Left ventricle myocardium inferior (tissue), 1 donor: ENCODE results near the gene VWA7. TPM values are rescaled to one million over a fixed set of nuclear protein-coding genes. Genes with fewer than 3 reads are reported as not detected.
"Not testable (repeated sequence)": the region's sequence is repeated elsewhere in the genome, so short reads cannot be mapped to it uniquely, and the experiment has no call there.

Experiments
- DNase-seq: peaks from one replicate; pipeline ENCODE4 v3.0.0-alpha.2; 2020
- H3K27ac ChIP-seq: fragments of 200-600 bp; replicated peaks from 2 replicates; pipeline ENCODE4 v1.8.0; 2021
- H3K27me3 ChIP-seq: fragments of 200-600 bp; 2 replicates; pipeline ENCODE4 v1.8.0; 2021; ENCODE audit warnings: low read depth
- H3K36me3 ChIP-seq: fragments of 200-600 bp; 2 replicates; pipeline ENCODE4 v1.8.0; 2021
- H3K4me1 ChIP-seq: fragments of 200-600 bp; 2 replicates; pipeline ENCODE4 v1.8.0; 2021
- H3K4me3 ChIP-seq: fragments of 200-600 bp; 2 replicates; pipeline ENCODE4 v1.8.0; 2021; ENCODE audit warnings: mild to moderate bottlenecking, moderate library complexity
- H3K9me3 ChIP-seq: fragments of 200-600 bp; replicated peaks from 2 replicates; pipeline ENCODE4 v1.8.0; 2021
- intact Hi-C: fragments of 100-400 bp; cut with micrococcal nuclease; formaldehyde crosslinking; loops from one replicate; pipeline ENCODE4 v1.11.0; 2022
- total RNA-seq: library from RNA; stranded (reverse); fragmentation: NEBNext Ultra II Directional; extraction: Animal tissue kit (Norgen Biotek cat#: 25700); gene quantifications from one replicate; pipeline ENCODE4 v1.2.1, GENCODE V29; 2021
- TF ChIP-seq, protein P1 (sequence below): fragments of 200-600 bp; IDR thresholded peaks from 2 replicates; pipeline ENCODE4 v1.8.0; 2021; ENCODE audit warnings: antibody characterized with exemption, mild to moderate bottlenecking, borderline replicate concordance
- donor health status: DM: no; HTN: yes; CAD: no; lungs with severe emphysema.

The VWA7 gene
- total RNA-seq, 1 donor from 2014 or later = 14.7 TPM

DNA sequence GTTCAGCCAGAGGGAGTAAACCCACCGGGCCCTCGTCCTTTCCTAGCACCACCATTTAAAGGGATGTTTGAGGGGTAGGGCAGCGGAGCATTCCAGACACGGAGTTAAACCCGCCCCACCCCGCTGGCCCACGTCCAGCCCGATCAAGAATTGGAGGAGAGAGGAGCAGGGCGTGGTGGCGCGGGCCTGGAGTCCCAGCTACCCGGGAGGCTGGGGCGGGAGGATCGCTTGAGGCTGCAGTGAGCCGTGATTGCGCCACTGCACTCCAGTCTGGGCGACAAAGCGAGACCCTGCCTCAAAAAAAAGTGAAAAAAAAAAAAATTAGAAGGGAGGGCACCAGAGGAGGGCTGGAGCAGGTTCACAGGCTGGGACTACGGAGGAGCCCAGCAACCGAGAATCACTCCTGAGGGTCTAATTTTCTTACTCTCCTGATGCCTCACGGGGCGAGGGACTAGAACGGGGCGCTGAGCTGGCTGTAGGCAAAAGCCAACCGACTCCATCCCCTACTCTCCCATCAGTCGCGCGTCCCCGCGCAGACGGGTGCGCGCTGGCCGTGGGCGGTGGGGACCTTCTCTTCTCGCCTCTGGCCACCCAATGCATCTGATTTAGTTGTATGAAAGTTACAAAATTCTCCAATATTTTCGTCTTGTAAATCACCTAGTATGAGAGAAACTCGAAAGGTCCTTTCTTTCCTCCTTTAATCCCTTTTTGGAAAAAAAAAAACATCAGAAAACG, 44.3 kb upstream of the VWA7 start:
- DNase-seq = peak; percentile 81
- Histone ChIP-seq H3K9me3 (no peaks in the 10 kb centered on the region), H3K4me3 (peak overlapping the region; percentile 71), H3K27me3 (no peaks in the 10 kb centered on the region), H3K36me3 (no peaks in the 10 kb centered on the region), H3K4me1 (peaks cover 78% of the 10 kb centered on the region), H3K27ac (peak overlapping the region; percentile 98)
- intact Hi-C loops = no loop called here
- TF ChIP-seq, protein P1, sequence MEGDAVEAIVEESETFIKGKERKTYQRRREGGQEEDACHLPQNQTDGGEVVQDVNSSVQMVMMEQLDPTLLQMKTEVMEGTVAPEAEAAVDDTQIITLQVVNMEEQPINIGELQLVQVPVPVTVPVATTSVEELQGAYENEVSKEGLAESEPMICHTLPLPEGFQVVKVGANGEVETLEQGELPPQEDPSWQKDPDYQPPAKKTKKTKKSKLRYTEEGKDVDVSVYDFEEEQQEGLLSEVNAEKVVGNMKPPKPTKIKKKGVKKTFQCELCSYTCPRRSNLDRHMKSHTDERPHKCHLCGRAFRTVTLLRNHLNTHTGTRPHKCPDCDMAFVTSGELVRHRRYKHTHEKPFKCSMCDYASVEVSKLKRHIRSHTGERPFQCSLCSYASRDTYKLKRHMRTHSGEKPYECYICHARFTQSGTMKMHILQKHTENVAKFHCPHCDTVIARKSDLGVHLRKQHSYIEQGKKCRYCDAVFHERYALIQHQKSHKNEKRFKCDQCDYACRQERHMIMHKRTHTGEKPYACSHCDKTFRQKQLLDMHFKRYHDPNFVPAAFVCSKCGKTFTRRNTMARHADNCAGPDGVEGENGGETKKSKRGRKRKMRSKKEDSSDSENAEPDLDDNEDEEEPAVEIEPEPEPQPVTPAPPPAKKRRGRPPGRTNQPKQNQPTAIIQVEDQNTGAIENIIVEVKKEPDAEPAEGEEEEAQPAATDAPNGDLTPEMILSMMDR = no peak

DNA sequence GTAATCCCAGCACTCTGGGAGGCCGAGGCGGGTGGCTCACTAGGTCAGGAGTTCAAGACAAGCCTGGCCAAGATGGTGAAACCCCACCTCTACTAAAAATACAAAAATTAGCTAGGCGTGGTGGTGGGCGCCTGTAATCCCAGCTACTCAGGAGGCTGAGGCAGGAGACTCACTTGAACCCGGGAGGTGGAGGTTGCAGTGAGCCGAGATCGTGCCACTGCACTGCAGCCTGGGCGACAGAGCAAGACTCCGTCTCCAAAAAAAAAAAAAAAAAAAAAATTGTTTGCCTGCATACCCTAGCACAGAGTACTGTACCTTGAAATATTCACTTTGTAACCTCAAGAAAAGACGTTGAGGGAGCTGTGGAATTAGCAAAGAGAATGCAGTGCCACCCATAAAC, 43.3 kb upstream of the VWA7 start:
- Histone ChIP-seq H3K27ac (peak overlapping the region; percentile 98), H3K4me3 (peak overlapping the region; percentile 71), H3K4me1 (peaks cover 67% of the 10 kb centered on the region)
- H3K9me3 ChIP-seq, intact Hi-C loops, H3K27me3 ChIP-seq, DNase-seq, H3K36me3 ChIP-seq: not testable (repeated sequence)

DNA sequence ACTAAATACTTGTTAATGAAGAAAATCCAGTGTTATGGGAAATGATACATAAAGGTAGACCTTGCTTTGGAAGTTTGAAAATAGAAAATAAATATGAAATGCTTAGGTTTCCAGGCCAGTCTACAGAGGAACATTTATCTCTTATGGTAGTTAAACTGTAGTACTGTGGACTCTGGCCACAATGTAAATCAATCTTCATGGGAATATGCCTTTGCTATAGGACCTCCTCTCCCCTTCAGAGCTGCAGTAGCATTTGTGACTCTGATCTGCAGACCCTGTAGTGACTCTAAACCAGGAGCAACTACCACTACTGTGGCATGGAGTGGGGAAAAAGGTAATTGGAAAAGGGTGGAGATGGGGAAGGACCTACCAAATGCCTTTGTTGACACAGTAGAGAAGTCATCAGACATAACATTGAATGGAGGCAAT, 42.8 kb upstream of the VWA7 start:
- H3K4me3 ChIP-seq = peak overlapping the region; percentile 71
- intact Hi-C loops = no loop called here
- H3K36me3 ChIP-seq = no peaks in the 10 kb centered on the region
- H3K27me3 ChIP-seq = no peaks in the 10 kb centered on the region
- H3K27ac ChIP-seq = peak overlapping the region; percentile 98
- TF ChIP-seq, protein P1 = no peak
- H3K4me1 ChIP-seq = peaks cover 63% of the 10 kb centered on the region
- no peak for DNase-seq
- H3K9me3 ChIP-seq = no peaks in the 10 kb centered on the region

DNA sequence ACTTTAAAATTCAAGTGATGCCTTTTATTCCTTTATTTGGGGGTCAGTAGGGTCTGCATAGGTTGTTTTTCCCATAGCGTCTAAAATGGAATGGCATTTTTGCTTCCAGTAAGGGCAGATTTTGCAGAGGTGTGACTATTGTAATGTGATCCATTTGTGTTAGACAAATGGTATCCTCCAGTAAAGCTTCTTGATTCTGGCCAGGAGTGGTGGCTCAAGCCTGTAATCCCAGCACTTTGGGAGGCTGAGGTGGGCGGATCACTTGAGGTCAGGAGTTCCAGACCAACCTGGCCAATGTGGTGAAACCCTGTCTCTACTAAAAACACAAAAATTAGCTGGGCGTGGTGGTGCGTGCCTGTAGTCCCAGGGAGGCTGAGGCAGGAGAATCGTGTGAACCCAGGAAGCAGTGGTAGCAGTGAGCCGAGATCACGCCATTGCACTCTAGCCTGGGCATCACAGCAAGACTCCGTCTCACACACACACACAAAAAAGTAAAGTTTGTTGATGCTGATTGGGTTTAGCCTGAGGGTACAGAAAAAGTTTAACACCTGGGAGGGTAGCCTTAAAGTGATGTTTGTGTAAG, 40.9 kb upstream of the VWA7 start:
- Histone ChIP-seq H3K27ac (peak overlapping the region; percentile 98), H3K4me3 (peak overlapping the region; percentile 71), H3K4me1 (peaks cover 64% of the 10 kb centered on the region)
- intact Hi-C loops, DNase-seq, H3K27me3 ChIP-seq, H3K36me3 ChIP-seq, H3K9me3 ChIP-seq: not testable (repeated sequence)

DNA sequence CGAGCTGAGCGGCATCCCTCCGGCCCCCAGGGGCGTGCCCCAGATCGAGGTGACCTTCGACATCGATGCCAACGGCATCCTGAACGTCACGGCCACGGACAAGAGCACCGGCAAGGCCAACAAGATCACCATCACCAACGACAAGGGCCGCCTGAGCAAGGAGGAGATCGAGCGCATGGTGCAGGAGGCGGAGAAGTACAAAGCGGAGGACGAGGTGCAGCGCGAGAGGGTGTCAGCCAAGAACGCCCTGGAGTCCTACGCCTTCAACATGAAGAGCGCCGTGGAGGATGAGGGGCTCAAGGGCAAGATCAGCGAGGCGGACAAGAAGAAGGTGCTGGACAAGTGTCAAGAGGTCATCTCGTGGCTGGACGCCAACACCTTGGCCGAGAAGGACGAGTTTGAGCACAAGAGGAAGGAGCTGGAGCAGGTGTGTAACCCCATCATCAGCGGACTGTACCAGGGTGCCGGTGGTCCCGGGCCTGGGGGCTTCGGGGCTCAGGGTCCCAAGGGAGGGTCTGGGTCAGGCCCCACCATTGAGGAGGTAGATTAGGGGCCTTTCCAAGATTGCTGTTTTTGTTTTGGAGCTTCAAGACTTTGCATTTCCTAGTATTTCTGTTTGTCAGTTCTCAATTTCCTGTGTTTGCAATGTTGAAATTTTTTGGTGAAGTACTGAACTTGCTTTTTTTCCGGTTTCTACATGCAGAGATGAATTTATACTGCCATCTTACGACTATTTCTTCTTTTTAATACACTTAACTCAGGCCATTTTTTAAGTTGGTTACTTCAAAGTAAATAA, 40.2 kb upstream of the VWA7 start:
- H3K27me3 ChIP-seq, H3K36me3 ChIP-seq, DNase-seq, intact Hi-C loops, H3K9me3 ChIP-seq: not testable (repeated sequence)
- Histone ChIP-seq H3K4me3 (peak overlapping the region; percentile 71), H3K27ac (peak overlapping the region; percentile 98), H3K4me1 (peaks cover 57% of the 10 kb centered on the region)

DNA sequence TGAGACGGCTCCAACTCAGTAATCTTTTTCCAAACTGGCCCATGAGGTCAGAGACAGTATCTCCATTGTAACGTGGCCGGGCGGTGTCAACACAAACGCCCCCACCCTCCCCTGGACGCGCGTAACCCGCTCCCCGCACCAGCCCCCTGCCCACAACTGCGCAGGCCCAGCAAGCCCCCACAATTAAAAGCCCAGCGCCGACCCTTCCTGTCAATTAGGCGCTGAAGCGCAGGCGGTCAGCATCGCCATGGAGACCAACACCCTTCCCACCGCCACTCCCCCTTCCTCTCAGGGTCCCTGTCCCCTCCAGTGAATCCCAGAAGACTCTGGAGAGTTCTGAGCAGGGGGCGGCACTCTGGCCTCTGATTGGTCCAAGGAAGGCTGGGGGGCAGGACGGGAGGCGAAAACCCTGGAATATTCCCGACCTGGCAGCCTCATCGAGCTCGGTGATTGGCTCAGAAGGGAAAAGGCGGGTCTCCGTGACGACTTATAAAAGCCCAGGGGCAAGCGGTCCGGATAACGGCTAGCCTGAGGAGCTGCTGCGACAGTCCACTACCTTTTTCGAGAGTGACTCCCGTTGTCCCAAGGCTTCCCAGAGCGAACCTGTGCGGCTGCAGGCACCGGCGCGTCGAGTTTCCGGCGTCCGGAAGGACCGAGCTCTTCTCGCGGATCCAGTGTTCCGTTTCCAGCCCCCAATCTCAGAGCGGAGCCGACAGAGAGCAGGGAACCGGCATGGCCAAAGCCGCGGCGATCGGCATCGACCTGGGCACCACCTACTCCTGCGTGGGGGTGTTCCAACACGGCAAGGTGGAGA, 38.1 kb upstream of the VWA7 start, which contains the start of the genes HSPA1A and HSPA1L:
Gene HSPA1A, plus strand, starts transcription at position 519 of the 814 bp plus-strand sequence. Its CDS starts 214 bp downstream, at position 733.
Gene HSPA1L, minus strand, starts transcription at position 259 of the 814 bp plus-strand sequence. CDS start 3,311 bp downstream, outside the sequence.
- no peaks in the 10 kb centered on the region for H3K36me3 ChIP-seq
- TF ChIP-seq, protein P1 = no peak
- H3K27me3 ChIP-seq = no peaks in the 10 kb centered on the region
- peaks cover 42% of the 10 kb centered on the region for H3K4me1 ChIP-seq
- peak within 1 kb of the TSS; percentile 100 for H3K27ac ChIP-seq
- peak; percentile 95 for DNase-seq
- no peaks in the 10 kb centered on the region for H3K9me3 ChIP-seq
- intact Hi-C loops = no loop called here
- peak within 1 kb of the TSS; percentile 75 for H3K4me3 ChIP-seq
